GM18951 (cell line): Measurements from ENCODE around the gene EGFR.

Experiments
- POLR2A ChIP-seq: IDR thresholded peaks from 4 replicates; pipeline ENCODE4 v1.6.1; 2011; ENCODE audit warnings: mild to moderate bottlenecking; ENCODE audit not compliant: insufficient read length, insufficient read depth; ENCODE audit errors: extremely low read depth
- in situ Hi-C: fragments of 300-500 bp; cut with MboI; formaldehyde crosslinking; loops from one replicate; pipeline ENCODE4 v1.12.0; 2022; ENCODE audit warnings: low sequenced_read_pairs, mixed read lengths, inconsistent platforms; ENCODE audit not compliant: unreplicated experiment

Gene EGFR

DNA sequence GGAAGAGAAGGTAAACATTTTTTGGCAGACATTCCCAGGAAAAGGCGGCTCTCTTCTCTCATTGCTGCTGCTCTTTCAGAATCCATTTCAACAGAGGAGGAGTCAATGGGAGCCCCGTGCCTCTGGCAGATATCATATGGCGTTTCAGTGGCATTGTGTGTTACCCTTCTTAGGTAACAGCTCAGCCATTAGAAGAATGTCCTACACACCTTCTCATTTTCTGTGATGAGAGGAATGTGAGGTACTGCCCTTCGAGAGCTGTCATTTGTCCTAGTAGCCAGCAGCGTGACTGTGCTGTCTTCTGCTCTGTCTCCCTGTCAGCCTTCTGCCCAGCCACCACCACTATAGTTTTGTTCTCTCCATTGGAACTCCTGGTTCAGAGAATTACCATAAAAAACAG lies 102.4 kb downstream of the EGFR start:
- in situ Hi-C loops = no loop called here
- no peak for TF ChIP-seq POLR2A

DNA sequence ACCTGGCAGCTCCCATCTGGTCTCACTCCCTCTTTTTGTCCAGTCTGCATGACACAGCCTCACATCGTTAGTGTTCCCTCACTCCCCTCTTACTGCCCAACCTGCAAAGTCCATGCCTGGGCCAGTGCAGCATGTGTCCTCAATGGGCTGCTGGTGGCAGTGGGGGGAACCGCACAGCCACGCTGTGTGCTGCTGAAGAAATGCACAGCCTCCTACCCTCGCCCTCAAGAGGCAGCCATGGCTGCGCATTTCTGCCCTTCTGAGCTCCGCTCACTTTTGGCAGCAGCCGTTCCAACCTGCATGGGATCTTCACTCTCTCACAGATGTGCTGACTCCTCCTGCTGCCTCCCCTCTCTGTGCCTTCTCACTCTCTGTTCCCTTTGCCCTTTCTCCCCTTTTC lies 103.4 kb downstream of the EGFR start:
- in situ Hi-C loops = no loop called here
- no peak for TF ChIP-seq POLR2A

DNA sequence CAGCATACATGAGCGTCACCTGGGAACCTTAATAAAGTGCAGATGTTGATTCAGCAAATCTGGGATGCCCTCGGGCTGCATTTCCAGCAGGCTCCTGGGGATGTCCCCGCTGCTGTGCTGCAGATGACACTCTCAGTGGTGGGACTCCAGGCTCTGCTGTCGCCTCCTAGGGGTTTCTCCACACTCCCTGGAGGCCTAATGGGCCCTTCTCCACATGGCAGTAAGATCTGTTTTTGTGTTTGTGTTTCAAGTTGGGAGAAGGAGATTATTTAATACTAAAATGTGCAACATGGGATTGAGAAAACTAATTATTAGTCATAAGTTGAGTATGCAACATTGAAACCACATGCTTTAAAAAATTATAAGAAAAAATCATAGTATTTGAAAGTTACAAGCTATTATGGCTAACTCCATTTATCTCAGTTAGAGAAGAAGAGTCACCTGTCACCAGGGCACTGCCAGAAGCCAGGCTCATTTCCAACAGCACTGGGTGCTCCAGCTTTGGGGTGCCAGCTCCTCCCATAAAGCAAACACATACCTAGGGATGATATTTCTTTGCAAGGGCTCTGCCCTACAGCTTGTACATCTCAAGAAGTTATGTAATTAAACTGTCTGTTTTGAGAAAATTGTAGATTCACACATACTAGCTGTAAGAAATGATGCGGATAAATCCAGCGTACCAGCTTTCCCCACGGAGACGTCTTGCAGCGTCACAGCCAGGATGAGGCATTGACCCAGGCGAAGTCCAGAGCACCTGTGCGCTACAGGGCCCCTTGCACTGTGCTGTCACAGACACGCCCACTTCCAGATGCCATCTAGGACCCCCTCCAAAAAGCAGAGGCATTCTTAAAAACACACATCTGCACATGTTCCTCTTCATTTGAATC lies 106.4 kb downstream of the EGFR start:
- in situ Hi-C loops = no loop called here
- no peak for TF ChIP-seq POLR2A

DNA sequence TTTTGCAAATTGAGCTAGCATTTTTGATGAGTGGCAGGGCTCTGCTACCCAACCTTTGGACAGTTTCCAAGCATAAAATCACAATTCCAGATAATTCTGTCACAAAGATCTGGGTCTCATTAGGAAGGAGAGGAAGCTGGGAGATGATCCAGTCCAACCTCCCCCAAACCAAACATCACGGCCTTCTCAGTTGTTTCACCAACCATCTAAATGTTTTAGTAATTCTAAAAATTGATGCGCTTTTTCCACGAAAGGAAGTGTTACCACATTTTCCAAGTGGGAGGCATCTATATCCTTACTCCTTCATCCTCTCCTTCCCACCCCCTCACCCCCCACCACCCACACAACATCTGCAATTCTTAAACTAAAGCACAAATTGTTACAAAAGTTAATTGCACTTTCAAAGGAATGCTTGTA lies 108.3 kb downstream of the EGFR start:
- in situ Hi-C loops = no loop called here
- TF ChIP-seq POLR2A = no peak

DNA sequence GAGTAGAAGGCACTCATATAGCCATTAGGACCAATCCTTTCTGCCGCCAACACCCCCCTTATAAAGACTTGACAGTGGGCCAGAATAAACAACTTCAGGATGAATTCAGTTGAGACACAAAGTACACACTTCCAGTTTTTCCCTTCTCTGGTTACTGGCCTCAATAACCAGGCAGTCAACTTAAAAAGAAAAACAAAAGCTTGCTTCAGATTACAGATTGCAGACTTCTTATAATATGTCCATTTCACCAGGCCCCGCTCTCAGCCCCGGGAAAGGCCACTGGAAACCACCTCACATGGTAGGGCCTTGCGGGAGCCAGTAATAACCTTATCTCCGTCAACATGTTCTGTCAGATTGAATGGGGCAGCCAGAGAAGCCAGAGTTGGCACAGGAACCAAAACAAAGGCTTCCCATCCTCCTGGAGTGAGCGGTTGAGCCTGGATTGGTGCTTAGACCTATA lies 108.8 kb downstream of the EGFR start:
- in situ Hi-C loops = no loop called here
- no peak for TF ChIP-seq POLR2A

DNA sequence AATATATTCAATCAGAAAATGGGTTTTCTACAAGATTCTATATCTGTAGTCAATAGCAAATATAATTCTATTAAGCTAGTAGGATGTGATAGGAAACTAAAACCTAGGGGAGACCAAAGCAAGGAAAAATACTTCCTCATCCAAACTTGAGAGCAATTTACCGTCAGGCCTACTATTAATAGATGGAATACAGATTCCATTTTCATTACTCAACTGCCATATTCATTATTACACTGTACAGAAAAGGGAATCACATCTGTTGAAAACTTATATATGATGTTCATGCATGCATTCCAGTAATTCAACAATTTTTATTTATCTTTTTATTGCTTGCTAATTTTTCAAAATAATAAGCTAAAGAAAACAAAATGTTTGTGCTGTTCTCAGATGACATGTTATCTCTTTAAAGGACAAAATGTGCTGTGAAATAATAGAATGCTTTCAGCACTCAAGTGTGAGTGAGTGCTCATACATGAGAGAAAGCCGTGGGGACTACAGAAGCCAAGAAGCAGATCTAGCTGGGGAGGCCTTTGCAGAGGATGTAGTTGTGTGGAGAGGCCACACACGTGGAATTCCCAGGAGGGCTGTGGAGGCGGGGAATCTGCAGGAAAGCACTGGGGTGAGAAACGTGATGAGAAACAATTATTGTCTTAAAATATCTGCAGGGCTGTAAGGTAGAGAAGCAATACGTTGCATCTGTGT lies 110.0 kb downstream of the EGFR start:
- in situ Hi-C loops = no loop called here
- no peak for TF ChIP-seq POLR2A

DNA sequence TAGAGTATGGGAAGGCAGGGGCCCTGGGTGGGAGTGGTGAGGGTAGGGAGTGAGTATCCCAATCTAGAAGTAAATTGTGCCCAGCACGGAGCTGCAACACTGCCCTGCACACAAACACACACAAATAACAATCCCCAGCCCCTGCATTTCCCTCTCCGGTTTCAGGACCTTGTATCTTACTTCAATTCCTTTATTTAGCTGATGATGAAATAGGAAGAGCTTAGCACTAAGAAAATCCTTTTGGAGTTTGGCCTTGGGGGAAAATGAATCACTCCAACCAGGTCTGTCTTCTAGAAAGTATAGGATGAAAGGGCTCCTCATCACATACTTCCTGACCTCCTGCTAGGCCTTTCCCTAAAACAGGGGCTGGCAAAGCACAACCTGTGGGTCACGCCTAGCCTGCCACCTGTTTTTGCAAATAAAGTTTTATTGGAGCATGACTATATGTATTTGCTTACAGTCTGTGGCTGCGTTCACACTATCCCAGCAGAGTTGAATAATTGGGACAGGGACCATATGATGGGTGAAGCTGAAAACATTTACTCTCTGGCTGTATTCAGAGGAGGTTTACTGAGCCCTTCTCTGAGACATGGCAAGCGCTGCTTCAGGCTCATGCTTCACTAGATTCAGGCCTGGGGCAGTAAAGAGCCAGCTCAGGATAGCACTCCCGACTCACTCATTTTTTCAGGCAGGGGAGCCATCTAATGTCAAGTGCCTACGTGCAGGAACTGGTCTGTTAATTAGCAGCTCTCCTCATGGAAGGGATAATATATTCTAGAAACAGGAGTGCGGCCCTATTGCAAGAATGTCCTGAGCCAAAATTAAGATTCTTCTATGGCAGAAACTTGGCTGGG lies 111.0 kb downstream of the EGFR start:
- in situ Hi-C loops = no loop called here
- TF ChIP-seq POLR2A = no peak

DNA sequence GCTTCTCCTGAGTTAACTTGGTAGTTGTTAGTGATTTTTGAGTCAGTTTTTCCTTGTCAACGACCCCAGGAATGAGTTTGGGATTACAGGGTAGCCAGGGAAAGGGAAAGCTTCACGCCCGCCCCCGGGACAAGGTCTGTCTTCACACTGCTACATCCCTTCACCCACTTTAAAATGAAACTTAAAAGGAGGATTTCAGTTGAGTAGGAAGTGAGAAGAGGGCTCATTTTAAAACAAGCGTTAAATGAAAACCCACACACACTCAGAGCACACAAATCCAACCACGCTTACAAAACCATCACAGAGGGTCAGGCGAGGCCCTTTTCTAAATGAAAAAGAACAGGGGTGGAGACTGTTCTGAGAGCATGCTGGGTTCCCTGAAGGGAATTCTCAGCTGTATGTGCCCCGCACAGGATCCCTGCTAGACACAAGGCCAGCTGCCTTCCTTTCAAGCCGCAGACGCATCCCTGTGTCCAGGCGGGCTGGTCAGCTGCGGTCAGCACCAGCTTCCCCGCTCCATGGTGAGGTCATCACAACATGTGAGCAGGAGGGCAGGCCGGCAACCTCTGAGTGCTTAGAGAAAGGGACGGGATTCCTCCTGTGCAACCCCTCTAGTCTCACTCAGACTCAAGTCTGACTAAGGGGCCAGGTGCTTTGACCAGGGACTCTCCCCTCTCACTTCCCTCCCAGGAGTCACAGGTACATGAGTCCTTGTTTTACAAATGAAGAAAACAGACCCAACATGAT lies 111.8 kb downstream of the EGFR start:
- no peak for TF ChIP-seq POLR2A
- in situ Hi-C loops = no loop called here

DNA sequence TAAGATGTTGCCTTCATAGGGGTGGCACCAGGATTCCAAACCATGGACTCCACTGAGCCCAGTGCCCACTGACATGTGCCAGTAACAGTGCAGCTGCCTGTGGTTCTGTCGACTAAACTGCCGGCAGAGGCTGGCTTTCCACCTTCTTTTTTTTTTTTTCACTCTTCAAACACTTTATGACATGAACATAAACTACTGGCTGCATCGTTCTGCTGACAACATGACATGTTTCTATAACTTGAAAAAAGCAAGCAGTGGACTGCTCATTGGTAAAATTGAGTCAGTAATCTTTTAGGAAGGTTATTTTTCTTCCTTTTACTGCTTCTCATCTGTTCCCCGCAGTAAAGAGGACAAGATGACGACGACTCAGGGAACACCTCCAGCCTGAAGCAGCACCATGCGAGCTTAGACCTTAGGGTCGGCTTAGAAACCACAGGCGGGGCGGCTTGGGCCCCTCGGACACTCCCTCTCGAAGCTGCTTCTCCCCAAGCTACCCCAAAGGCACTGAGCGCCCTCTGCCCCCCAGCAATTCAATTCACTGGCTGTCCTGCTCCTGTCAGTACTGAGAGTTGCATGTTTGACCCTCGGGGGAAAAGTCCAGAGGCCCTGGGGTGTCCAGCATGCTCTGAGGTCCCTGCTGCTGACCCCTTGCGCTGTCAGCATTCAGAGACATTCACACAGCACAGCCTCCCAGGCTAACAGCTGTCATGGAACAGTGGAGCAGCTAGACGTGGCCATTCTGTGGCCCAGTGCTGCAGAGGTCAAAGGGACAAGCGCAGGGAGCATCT lies 112.5 kb downstream of the EGFR start:
- no peak for TF ChIP-seq POLR2A
- in situ Hi-C loops = no loop called here

DNA sequence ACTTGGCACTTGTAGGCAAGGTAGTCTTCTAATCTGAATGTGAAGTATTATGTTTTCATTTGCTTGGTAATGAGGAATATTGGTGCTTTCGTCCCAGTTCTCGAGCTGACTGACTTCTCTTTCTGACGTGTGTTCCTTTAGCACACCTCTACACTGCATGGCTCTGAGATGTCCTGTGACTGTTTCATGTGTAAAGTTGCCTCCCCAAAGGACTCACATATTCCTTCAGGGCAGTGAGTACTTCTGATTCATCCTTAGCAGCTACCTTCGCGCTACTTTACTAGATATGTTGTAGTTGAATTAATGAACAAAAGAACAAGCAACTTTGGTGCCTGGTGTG lies 113.7 kb downstream of the EGFR start:
- in situ Hi-C loops = no loop called here
- no peak for TF ChIP-seq POLR2A

DNA sequence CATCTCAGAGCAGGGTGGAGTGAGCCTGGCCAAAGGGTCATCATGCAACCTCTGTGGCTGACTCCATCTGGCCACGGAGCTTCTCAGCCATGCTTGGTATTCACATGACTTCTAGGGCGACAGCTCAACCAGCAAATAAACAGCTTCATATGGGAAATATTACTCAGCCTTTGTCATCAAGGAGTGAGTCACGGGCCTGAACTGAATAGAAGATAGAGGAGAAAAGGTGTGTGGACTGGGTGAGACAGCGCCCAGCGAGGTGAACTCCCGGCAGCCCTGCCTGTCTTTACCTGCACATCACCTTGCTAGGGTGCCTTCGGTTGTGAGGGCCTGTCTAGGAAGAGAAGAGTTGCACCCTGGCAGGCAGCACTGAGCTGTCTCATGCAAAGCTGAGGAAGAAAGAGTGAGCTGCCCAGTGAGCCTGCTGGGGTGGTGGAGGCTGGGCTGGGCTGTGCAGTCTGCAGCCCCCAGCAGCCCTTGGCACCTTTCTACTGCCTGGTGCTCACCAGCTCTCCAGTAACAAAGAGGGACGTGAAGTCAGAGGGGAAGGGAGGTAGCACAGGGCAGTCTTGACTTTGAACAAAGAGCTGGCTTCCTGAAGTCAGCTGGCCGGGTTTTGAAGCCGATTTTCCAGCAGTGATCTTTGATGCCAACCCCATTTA lies 114.2 kb downstream of the EGFR start:
- TF ChIP-seq POLR2A = no peak
- in situ Hi-C loops = no loop called here
